CD14-positive monocyte (primary cell): ENCODE results near the gene DIAPH2. TPM values are rescaled to one million over a fixed set of nuclear protein-coding genes. Genes with fewer than 3 reads are reported as not detected.

Experiments
- DNase-seq, 3 donors: peaks; one replicate each; pipeline ENCODE4 v3.0.0-alpha.2; 2011 to 2022
- H2AFZ ChIP-seq: 2 replicates; pipeline ENCODE4 v1.6.0; 2012; ENCODE audit warnings: mild to moderate bottlenecking, low read depth, low read length, inconsistent platforms; ENCODE audit not compliant: insufficient read depth, poor library complexity, severe bottlenecking
- H3K27ac ChIP-seq, 2 donors: 1 replicate in 1 of 2; 2 replicates in 1 of 2; pipeline ENCODE4 v1.5.1; 2012 to 2013; ENCODE audit warnings: low read length in 2 of 2, control low read depth in 1 of 2, inconsistent platforms in 1 of 2, low read depth in 1 of 2, mild to moderate bottlenecking in 1 of 2
- H3K27me3 ChIP-seq, 2 donors: one replicate each; pipeline versions ENCODE4 v1.6.0 to v1.6.1; 2011 to 2013; ENCODE audit warnings: low read length in 2 of 2; ENCODE audit not compliant: control insufficient read depth in 2 of 2, insufficient read depth in 2 of 2
- H3K36me3 ChIP-seq, 2 donors: replicated peaks in 1 of 2; 1 replicate in 1 of 2; 2 replicates in 1 of 2; pipeline versions ENCODE4 v1.5.1 to v1.6.1; 2012 to 2013; ENCODE audit warnings: low read length in 2 of 2, control low read depth in 1 of 2, inconsistent platforms in 1 of 2, mild to moderate bottlenecking in 1 of 2; ENCODE audit not compliant: insufficient read depth in 2 of 2, control insufficient read depth in 1 of 2
- H3K4me1 ChIP-seq, 2 donors: 1 replicate in 1 of 2; 2 replicates in 1 of 2; pipeline versions ENCODE4 v1.5.1 to v1.6.1; 2012 to 2013; ENCODE audit warnings: low read length in 2 of 2, control low read depth in 1 of 2, inconsistent platforms in 1 of 2, mild to moderate bottlenecking in 1 of 2, moderate library complexity in 1 of 2; ENCODE audit not compliant: insufficient read depth in 2 of 2, control insufficient read depth in 1 of 2
- H3K4me2 ChIP-seq: replicated peaks from 2 replicates; pipeline ENCODE3; 2012; ENCODE audit warnings: low read length, moderate library complexity, mild to moderate bottlenecking; ENCODE audit not compliant: poor library complexity, severe bottlenecking; ENCODE audit errors: extremely low read depth
- H3K4me3 ChIP-seq, 3 experiments: fragments of 200-600 bp in 1 of 3; sonication (generic) in 1 of 3; replicated peaks in 1 of 3; 1 replicate in 2 of 3; 2 replicates in 1 of 3; pipeline ENCODE4 v1.5.1; 2011 to 2013; ENCODE audit warnings: low read length in 3 of 3, mild to moderate bottlenecking in 3 of 3, control low read depth in 2 of 3, low read depth in 2 of 3, inconsistent platforms in 1 of 3, moderate library complexity in 1 of 3
- H3K79me2 ChIP-seq: 2 replicates; pipeline ENCODE4 v1.6.0; 2012; ENCODE audit warnings: mild to moderate bottlenecking, control low read depth, inconsistent platforms, low read length, moderate library complexity; ENCODE audit not compliant: insufficient read depth
- H3K9ac ChIP-seq: 2 replicates; pipeline ENCODE4 v1.6.0; 2017; ENCODE audit warnings: low read length, mild to moderate bottlenecking; ENCODE audit not compliant: insufficient read depth, poor library complexity, severe bottlenecking
- H3K9me3 ChIP-seq, 2 donors: replicated peaks in 1 of 2; 1 replicate in 1 of 2; 2 replicates in 1 of 2; pipeline versions ENCODE4 v1.5.1 to v1.6.1; 2012 to 2013; ENCODE audit warnings: low read length in 2 of 2, control low read depth in 1 of 2; ENCODE audit not compliant: control insufficient read depth in 1 of 2, insufficient read depth in 1 of 2
- H4K20me1 ChIP-seq: 2 replicates; pipeline ENCODE4 v1.6.0; 2012; ENCODE audit warnings: mild to moderate bottlenecking, low read length, control low read depth, moderate library complexity; ENCODE audit not compliant: insufficient read depth
- H3K27ac Mint-ChIP-seq, 7 donors: one replicate each; pipeline ENCODE4 v1.8.0; 2020; ENCODE audit warnings: mild to moderate bottlenecking in 7 of 7, mixed read lengths in 7 of 7, moderate library complexity in 6 of 7, inconsistent platforms in 2 of 7
- H3K27me3 Mint-ChIP-seq, 3 donors: one replicate each; pipeline ENCODE4 v1.8.0; 2021 to 2022; ENCODE audit warnings: low read depth in 3 of 3, mild to moderate bottlenecking in 3 of 3, mixed read lengths in 3 of 3, moderate library complexity in 3 of 3, inconsistent platforms in 1 of 3
- H3K36me3 Mint-ChIP-seq, 2 donors: one replicate each; pipeline ENCODE4 v1.8.0; 2020; ENCODE audit warnings: mixed read lengths in 2 of 2, inconsistent platforms in 1 of 2, mild to moderate bottlenecking in 1 of 2
- H3K4me1 Mint-ChIP-seq: one replicate; pipeline ENCODE4 v1.8.0; 2020; ENCODE audit warnings: mild to moderate bottlenecking, mixed read lengths
- H3K4me3 Mint-ChIP-seq, 2 donors: one replicate each; pipeline ENCODE4 v1.8.0; 2020; ENCODE audit warnings: mild to moderate bottlenecking in 2 of 2, mixed read lengths in 2 of 2, moderate library complexity in 1 of 2
- H3K9me3 Mint-ChIP-seq, 7 donors: one replicate each; pipeline ENCODE4 v1.8.0; 2020 to 2022; ENCODE audit warnings: mixed read lengths in 7 of 7, mild to moderate bottlenecking in 6 of 7, moderate library complexity in 6 of 7, inconsistent platforms in 2 of 7
- CTCF ChIP-seq: fragments of 200-600 bp; IDR thresholded peaks from one replicate; pipeline ENCODE4 v1.8.0; 2022; ENCODE audit warnings: antibody characterized with exemption, mild to moderate bottlenecking
- WGBS: methylation state at CpG from one replicate; pipeline ENCODE4 v1.1.5; 2013; ENCODE audit warnings: missing lambda C conversion rate; ENCODE audit not compliant: insufficient coverage; 5-methylcytosine and 5-hydroxymethylcytosine counted together
- intact Hi-C, 2 donors: fragments of 100-400 bp; cut with micrococcal nuclease; formaldehyde crosslinking; loops; one replicate each; pipeline versions ENCODE4 v1.15.0 to v1.15.1; 2023
- polyA minus RNA-seq: library from RNA; depleted of rRNA, polyadenylated mRNA; stranded (reverse); fragments of >200 nt; gene quantifications from 2 replicates; pipeline ENCODE4 v1.2.3, GENCODE V29; 2012
- polyA plus RNA-seq, 3 donors: library from polyadenylated mRNA; depleted of rRNA in 1 of 3; unstranded in 2 of 3; stranded (reverse) in 1 of 3; fragments of 300-500 nt in 2 of 3; fragments of >200 nt in 1 of 3; fragmentation: Illumina TruSeq in 2 of 3; gene quantifications; 1 replicate in 2 of 3; 2 replicates in 1 of 3; pipeline ENCODE4 v1.2.3, GENCODE V29; 2012 to 2021
- total RNA-seq, 12 experiments: library from RNA in 1 of 12; stranded (reverse) in 1 of 12; fragments of 120-200 nt in 1 of 12; gene quantifications; one replicate each; pipeline ENCODE4 v1.2.4 and lab custom pipeline; 2013 to 2026; ENCODE audit warnings: mixed read lengths in 6 of 12, inconsistent platforms in 1 of 12

The DIAPH2 gene
- total RNA-seq (2013), result 47.0 TPM
- polyA plus RNA-seq (10 to 100 TPM in 2 of 3 donors, 1 to 10 TPM in 1; 9.5 to 20.5 (median 11.4) TPM), polyA minus RNA-seq (16.5 and 24.2 TPM in 2 replicates), total RNA-seq (lab: John Stamatoyannopoulos, UW) (51.0 to 189 (median 122) reads per million in 11 experiments)

GRCh38 chrX:96684339-96685209, at the start of gene DIAPH2:
TSS of gene DIAPH2 (plus strand) at chrX:96684842.
- intact Hi-C loops, result no loop called here
- H3K27me3 ChIP-seq, result no peaks in the 10 kb centered on the region
- peak within 1 kb of the TSS; percentile 80 for H2AFZ ChIP-seq
- Mint-ChIP-seq H3K4me1 (peaks cover 33% of the 10 kb centered on the region), H3K36me3 (peaks cover 0 to 2% of the 10 kb centered on the region in 2 donors), H3K27me3 (peaks cover 0 to 21% (median 3%) of the 10 kb centered on the region in 3 donors), H3K27ac (peak within 1 kb of the TSS; percentile 91 to 97 (median 93)), H3K4me3 (peak within 1 kb of the TSS; percentile 92 to 94), H3K9me3 (peaks cover 0 to 14% (median 2%) of the 10 kb centered on the region in 7 donors)
- H3K4me1 ChIP-seq, result peaks cover 14 to 16% of the 10 kb centered on the region in 2 donors
- 0% methylated on average over 20 of the region's 57 CpGs for WGBS
- no peaks in the 10 kb centered on the region for H3K9me3 ChIP-seq
- peaks cover 8% of the 10 kb centered on the region for H4K20me1 ChIP-seq
- peak within 1 kb of the TSS; percentile 92 to 98 for H3K27ac ChIP-seq
- no peaks in the 10 kb centered on the region for H3K36me3 ChIP-seq
- peaks cover 41% of the 10 kb centered on the region for H3K79me2 ChIP-seq
- DNase-seq, result peak; percentile 82 to 91 (median 85)
- H3K9ac ChIP-seq, result peak within 1 kb of the TSS; percentile 81
- peak within 1 kb of the TSS; percentile 76 for H3K4me2 ChIP-seq
- no peak for TF ChIP-seq CTCF
- H3K4me3 ChIP-seq, result peak within 1 kb of the TSS; percentile 67 to 94 (median 88)

DNA sequence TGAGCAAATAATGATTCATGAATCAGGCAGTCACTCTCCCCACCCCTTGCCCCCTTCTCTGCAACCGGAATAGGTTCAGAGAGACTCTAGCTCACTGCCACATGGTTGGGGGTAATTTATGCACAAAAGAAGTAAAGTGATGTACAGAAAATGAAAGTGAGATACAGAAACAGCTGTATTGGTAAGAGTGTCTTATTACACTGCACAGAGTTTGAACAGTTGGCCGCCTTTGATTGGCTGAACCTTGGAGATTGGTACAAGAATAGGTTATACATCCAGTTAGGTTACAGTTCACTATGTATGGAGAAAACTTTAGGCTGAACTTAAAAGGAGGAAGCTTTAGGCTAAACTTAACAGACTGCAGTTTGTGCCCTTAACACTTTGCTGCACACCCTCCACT, 34.6 kb upstream of the DIAPH2 start:
- WGBS, result no CpG with 5 or more reads among the region's 2 CpGs
- no peaks in the 10 kb centered on the region for H3K27me3 ChIP-seq
- H3K27me3 Mint-ChIP-seq, result peaks cover 0 to 2% (median 2%) of the 10 kb centered on the region in 3 donors
- no peaks in the 10 kb centered on the region for H3K9me3 ChIP-seq
- no peak for TF ChIP-seq CTCF
- H3K9ac ChIP-seq, result no peak overlapping the region
- no peak overlapping the region for H3K4me3 Mint-ChIP-seq
- DNase-seq, result no peak
- H2AFZ ChIP-seq, result no peak overlapping the region
- no peaks in the 10 kb centered on the region for H4K20me1 ChIP-seq
- H3K79me2 ChIP-seq, result no peaks in the 10 kb centered on the region
- H3K9me3 Mint-ChIP-seq, result peaks cover 0 to 5% (median 0%) of the 10 kb centered on the region in 7 donors
- H3K36me3 ChIP-seq, result no peaks in the 10 kb centered on the region
- H3K4me1 ChIP-seq, result no peaks in the 10 kb centered on the region
- H3K4me1 Mint-ChIP-seq, result no peaks in the 10 kb centered on the region
- H3K4me3 ChIP-seq, result no peak overlapping the region
- intact Hi-C loops, result no loop called here
- H3K36me3 Mint-ChIP-seq, result no peaks in the 10 kb centered on the region
- H3K27ac Mint-ChIP-seq, result no peak overlapping the region
- no peak overlapping the region for H3K27ac ChIP-seq
- no peak overlapping the region for H3K4me2 ChIP-seq
